ENCODE data around the gene UBE2J2.
"Not testable (repeated sequence)": the region's sequence is repeated elsewhere in the genome, so short reads cannot be mapped to it uniquely, and the experiment has no call there.

Gene UBE2J2
- total RNA-seq = 64.7 to 95.6 (median 69.3) reads per million in 4 experiments

DNA sequence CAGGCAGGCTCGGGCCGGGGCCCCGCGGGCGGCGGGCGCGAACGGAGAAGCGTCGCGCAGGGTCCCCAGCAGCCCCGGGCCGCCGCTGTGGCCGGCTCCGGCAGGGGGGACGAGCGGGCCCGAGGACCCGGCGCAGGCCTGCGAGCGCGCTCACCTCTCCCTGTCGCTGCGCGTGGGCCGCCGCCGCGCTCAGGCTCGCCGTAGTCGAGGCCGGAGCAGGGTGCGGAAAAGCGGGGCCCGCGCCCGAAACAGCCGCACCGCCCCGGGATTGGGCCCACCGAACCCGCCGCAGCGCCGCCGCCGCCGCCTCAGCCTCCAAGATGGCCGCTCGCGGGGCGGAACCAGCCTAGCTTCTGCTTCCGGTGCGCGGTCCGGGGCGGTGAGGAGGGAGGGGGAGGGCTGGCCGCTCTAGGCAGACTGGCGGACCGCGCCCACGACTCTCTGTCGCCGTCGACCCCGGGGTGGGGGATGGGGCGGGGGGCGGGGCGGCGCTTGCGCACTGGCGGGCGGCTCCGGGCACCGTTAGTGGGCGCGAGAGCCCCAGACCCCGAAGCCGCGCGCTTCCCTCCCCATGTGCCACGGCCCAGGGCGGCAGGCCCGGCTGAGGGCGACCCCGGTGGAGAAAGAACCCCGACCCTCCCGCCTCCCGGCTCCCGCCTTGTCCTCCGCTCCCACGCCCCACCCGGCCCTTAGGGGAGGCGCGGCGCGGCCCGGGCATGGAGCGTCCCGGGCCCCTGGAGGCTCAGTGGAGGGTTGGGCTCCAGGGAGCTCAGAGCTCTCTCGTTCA, at the start of gene UBE2J2:
TSS of gene UBE2J2 (minus strand) at position 343 of the 787 bp plus-strand sequence. CDS start 5,862 bp downstream, outside the sequence.
- DNase-seq = peak; percentile 90

- DNase-seq = no peak
These were observed 49.3 kb upstream of the UBE2J2 start for GRCh38 chr1:1322952-1323351.

GRCh38 chr1:1322418-1322817, 48.8 kb upstream of the UBE2J2 start:
- DNase-seq = no peak

DNA sequence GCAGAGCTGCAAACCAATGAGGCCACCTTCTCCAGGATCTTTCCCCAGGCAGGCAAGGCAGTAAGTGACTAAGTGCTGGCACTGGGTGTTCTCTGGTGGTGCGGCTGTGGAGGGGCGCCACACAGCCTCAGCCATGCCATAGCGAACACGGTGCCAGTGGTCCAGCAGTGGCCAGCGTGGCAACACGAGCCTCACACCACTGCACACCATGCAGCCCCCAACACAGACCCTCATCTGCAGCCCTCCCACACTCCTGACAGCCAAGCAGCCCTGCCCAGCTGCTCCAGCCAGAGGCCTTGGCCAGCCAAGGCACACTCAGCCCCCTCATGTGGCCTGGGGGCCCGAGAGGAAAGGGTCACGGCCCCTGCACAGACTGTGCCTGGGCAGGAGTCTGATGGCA, 47.8 kb upstream of the UBE2J2 start:
- no peak for DNase-seq

DNA sequence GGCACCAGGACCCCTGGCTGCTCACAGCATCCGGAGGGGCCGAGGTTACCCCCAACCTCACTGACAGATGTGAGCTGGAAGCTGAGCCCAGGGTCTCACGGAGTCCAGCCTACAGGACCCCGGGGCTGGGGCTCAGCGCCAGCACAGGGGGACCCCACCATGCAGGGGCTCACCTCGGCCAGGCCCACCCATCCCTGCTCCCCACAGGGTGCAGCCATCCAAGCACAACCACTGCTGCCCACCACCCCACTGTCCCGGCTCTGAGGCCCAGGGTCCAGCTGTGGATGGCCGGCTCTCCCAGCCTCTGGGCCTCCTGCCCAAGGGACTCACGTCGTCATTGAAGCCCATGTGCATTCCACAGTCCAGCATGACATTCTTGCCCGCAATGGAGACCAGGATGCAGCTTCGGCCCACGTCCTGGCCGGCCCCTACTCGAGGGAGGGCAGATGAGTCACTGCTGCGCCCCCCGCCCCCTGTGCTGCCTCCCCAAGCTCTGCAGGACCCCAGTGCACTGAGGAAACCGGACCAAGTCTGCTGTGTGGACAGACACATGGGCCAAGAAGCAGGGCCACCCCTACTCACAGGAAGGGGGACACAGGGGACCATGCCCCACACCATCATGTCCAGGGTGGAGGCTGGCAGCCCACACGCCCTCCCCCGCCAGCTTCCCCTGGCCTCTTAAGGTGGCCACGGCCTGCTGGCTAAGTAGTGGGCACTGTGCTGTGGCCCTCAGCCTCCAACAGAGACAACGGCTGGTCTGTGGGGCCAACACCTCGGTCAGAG, 47.2 kb upstream of the UBE2J2 start:
- DNase-seq = no peak

DNA sequence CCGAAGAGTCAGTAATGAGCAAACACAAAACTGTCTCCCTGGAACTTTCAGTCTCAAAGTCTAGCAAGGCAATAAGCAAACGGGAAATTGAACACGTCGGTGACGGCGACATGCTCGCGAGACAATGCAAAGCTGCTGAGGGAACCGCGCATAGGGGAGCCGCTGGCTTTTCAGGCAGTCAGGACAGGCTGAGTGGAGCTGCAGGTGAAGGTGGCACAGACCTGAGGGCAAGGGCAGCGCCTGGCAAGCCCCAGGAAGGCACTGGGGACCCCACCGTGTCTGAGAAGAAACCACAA, 45.9 kb upstream of the UBE2J2 start:
- DNase-seq = no peak

DNA sequence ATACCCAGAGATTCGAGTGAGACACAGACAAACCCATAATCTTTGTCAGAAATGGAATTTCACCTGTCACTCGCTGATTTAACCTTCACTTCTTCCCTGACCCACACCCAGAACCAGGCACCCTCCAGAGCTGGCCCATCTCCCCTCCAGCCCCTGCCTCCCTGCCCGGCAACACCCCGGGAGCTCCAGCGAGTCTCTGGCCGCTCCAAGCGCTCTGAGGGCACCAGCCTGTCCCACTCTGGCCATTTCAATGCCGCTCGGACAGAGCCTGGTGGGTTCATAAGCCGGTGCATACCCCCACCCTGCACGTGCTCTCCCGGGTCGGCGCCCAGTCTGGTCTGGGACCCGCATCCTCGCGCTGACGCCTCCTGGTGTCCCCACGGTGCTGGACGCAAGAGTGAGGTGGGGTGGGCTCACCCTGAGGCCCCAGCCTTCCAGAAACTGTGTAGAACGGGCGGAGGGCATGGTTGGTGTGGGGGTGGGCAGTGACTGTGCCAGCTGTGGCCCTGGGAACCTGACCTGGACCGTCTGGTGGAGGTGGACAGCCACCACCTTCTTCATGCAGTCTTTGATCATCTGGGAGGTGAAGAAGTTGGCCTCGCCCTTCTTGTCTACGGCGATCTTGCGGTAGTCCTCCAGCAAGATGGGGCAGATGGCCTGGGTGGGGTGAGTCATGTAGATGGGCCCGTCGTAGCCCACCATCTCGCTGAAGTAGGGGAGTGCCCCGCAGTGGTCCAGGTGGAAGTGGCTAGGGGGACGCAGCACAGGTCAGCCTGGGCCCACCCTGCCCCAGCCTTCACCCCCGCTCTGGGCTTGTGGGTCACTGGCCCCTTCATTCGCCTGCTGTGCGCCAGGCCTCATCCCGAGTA, 45.4 kb upstream of the UBE2J2 start:
- no peak for DNase-seq

GRCh38 chr1:1318131-1318652, 44.5 kb upstream of the UBE2J2 start:
- no peak for DNase-seq

GRCh38 chr1:1317420-1317819, 43.8 kb upstream of the UBE2J2 start:
- no peak for DNase-seq

DNA sequence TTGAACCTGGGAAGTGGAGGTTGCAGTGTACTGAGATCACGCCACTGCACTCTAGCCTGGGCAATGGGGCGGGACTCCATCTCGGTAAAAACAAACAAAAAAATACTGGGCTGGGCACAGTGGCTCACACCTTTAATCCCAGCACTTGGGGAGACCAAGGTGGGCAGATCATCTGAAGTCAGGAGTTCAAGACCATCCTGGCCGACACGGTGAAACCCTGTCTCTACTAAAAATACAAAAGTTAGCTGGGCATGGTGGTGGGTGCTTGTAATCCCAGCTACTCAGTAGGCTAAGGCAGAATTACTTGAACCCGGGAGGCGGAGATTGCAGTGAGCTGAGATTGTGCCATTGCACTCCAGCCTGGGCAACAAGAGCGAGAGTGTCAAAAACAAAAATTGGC, 42.5 kb upstream of the UBE2J2 start:
- DNase-seq = not testable (repeated sequence)

DNA sequence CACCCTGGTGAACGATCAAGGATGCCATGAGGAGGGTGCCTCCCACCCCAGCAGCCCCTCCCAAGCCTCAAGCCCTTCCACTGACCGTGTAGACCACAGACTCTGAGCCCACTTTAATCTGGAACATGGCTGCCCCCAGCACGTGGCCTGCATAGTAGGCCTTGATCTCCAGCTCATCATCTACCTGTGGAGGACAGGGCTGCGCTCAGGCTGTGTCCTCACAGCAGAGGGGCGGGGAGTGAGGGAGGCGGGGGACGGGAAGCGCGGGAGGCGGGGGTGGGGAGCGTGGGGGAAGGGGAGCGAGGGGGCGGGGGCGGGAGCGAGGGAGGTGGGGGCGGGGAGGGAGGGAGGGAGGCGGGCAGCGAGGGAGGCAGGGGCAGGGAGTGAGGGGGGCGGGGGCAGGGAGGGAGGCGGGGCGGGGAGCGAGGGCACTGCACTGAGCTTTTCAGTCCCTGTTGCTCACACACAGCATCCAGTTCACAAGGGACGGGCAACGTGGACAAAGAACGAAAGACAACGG, 41.8 kb upstream of the UBE2J2 start:
- no peak for DNase-seq

DNA sequence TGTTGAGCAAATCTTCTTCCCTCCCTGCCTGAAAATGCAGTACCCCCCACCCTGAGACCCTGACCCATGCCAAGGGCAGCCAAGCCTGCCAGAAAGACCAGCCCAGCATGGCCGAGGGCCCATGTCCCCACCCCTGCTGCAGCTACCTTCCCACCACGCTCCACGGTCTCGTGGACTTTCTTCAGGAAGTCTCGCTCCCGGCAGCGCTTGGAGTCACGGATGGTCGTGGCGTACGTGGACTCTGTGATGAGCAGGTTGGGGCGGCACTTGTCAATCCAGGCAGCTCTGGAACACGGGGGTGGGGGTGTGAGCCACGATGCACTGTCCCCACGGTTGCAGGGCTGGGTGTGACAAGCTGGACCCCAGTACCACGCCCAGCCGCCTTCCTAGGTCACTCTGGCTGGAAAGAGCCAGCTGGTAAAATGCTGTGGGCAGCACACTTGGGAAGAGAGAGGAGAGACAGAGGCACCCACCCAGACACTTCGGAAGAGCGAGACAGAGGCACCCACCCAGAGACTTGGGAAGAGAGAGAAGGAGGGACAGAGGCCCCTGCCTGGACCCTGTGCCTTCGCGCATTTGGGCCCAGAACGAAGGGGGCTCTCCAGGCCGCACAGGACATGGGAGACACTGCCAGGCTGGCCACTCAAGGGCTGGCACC, 41.2 kb upstream of the UBE2J2 start:
- no peak for DNase-seq

DNA sequence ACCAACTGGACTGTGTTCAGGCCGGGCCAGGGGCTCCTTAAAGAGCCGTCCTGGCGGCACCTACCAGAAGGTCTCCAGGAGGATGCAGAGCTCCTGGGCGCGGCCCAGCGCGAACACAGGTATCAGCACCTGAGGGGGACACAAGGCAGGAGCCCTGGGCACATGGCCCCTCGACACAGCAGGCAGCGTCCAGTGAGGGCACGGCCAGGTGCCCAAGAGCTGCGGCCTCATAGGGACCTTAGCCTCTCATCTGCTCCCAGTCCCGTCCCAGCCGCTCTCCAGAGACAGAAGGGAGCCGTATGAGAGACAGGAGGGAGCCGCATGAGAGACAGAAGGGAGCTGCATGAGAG, 40.6 kb upstream of the UBE2J2 start:
- no peak for DNase-seq

GRCh38 chr1:1313500-1314236, 40.0 kb upstream of the UBE2J2 start:
- no peak for DNase-seq

DNA sequence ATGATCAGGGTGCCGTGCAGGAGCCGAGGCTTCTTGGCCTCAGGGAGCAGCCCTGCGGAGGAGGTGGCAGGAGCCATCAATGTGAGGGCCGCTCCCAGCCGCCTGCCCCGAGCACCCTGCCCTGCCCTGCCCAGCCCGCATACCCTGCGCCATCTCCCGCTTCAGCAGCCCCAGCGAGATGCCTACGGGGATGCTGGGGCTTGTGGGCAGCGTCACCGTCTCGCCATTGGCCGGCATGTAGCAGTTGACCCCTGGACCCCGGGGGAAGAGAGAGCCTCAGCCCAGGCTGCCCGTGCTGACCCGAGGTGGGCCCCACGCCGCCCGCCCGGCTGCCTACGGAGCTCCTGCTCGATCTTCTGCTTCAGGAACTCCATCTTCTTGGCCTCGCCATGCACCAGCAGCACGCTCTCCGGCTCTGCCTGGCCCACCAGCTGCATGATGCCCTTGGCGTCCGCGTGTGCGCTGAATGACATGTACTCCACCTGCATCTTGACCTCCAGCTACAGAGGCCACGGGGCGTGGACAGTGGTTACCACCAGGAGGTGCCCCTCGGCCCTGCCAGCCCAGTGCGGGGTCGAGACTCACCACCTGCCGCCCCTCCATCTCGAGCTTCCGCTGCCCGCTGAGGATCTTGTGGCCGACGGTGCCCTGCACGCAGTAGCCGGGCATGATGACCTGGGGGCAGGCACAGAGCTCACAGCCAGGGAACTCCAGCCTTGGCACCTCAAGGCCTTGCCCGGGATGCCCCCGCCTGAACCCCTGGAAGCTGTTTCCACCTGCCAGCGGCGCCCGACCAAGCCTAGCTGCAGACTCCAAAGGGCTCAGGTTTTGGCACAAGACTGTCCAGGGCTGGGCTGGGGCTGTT, 39.0 kb upstream of the UBE2J2 start:
- DNase-seq = no peak

DNA sequence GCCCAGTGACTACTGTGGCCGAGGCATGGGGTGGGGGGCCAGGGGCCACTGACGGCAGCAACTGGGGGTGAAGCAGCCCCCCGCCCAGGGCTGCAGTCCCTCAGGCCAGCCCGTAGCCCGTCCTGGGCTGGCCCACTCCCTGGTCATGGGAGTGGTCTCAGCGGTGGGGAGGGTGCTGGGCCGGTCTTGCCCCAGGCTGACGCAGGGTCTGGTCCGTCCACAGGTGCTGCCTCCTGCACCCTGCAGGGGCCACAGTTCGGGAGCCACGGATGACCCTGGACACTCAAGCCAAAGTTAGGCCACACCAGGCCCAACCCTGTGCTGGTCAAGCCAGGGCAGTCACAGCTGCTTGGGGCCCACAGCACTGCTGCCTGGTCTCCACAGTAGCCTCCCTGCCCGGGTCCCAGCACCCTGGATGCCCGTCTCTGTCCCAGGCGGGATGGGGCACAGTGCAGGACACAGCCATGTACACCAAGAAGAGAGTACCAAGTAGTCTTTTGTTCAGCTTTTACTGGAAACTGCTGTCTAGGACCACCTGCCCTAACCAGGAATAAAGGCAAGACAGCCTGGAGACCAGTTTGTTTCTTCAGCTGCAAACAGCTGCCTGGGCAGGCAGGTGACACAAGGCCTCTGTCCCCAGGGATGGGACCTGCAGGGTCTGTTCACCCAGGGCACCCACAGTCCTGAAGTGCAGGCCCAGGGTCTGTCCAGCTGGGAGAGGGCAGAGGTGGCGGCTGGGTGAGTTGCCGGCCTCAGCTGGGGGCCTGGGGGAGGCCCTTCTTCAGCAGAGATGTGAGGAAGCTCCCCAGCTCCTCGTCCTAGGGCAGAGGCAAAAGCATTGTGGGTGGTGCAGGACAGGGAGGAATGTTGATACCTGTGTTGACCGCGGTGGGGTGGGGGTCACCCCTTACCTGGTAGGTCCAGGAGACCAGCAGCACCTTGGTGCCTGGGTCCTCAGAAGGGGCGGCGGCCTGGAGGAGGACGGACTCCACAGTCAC, 37.8 kb upstream of the UBE2J2 start:
- no peak for DNase-seq

DNA sequence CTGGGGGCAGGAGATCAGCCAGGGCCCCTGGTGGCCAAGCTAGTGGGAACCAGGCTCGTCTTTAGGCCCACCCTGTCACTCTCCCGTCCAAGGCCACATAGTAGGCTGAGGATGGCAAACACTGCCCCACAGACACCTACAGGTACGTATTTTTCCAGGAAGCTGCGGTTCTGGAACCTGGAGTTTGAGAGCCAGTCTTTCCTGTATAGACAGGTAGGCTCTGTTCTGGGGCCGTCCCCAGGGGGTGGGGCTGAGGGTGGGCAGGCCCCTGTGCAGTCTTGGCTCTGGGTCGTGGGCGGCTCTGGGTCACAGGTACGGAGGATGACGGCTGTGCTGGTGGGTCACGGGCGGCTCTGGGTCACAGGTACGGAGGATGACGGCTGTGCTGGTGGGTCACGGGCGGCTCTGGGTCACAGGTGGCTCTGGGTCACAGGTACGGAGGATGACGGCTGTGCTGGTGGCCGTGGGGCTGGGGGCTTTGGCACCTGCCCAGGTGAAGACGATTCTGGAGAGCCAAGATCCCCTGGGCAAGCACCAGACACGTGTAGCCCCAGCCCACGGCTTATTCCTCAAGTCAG, 36.9 kb upstream of the UBE2J2 start:
- DNase-seq = no peak

- no peak for DNase-seq
These were observed 36.4 kb upstream of the UBE2J2 start for GRCh38 chr1:1310109-1310385.
